DOHH2 (cell line): ENCODE data around the gene CASZ1.

Source experiments
- H3F3A ChIP-seq: fragments of 200-600 bp; sonication (generic), shearing (Covaris generic); 2 replicates; pipeline ENCODE4 v1.6.0; 2016; ENCODE audit warnings: antibody characterized with exemption, mild to moderate bottlenecking; ENCODE audit not compliant: control insufficient read depth, insufficient read depth
- H3K27ac ChIP-seq: fragments of 200-600 bp; sonication (generic); 2 replicates; pipeline ENCODE4 v1.5.1; 2014; ENCODE audit warnings: low read depth, mild to moderate bottlenecking, low read length, moderate library complexity
- H3K27me3 ChIP-seq: fragments of 200-600 bp; sonication (generic); 2 replicates; pipeline ENCODE4 v1.6.1; 2014; ENCODE audit warnings: mild to moderate bottlenecking, low read length, mixed read lengths; ENCODE audit not compliant: control insufficient read depth
- H3K36me3 ChIP-seq: fragments of 200-600 bp; sonication (generic); 2 replicates; pipeline ENCODE4 v1.6.1; 2014; ENCODE audit warnings: mild to moderate bottlenecking, low read length, moderate library complexity, mixed read lengths; ENCODE audit not compliant: control insufficient read depth
- H3K4me1 ChIP-seq: fragments of 200-600 bp; sonication (generic); 2 replicates; pipeline ENCODE4 v1.6.1; 2014; ENCODE audit warnings: mild to moderate bottlenecking, low read length, mixed read lengths; ENCODE audit not compliant: control insufficient read depth
- H3K4me2 ChIP-seq: fragments of 200-600 bp; sonication (generic); 2 replicates; pipeline ENCODE4 v1.6.0; 2014; ENCODE audit warnings: mild to moderate bottlenecking, low read length, moderate library complexity
- H3K4me3 ChIP-seq: fragments of 200-600 bp; sonication (generic); 2 replicates; pipeline ENCODE4 v1.5.1; 2014; ENCODE audit warnings: mild to moderate bottlenecking, low read length, mixed read lengths
- H3K79me2 ChIP-seq: fragments of 200-600 bp; sonication (generic); 2 replicates; pipeline ENCODE4 v1.6.1; 2014; ENCODE audit warnings: mild to moderate bottlenecking, low read length, mixed read lengths; ENCODE audit not compliant: control insufficient read depth
- H3K9me2 ChIP-seq: fragments of 200-600 bp; sonication (generic); replicated peaks from 2 replicates; pipeline ENCODE4 v1.6.1; 2014; ENCODE audit warnings: mild to moderate bottlenecking, low read length, mixed read lengths; ENCODE audit not compliant: control insufficient read depth
- H3K9me3 ChIP-seq: fragments of 200-600 bp; sonication (generic); 2 replicates; pipeline ENCODE4 v1.6.1; 2014; ENCODE audit warnings: antibody characterized with exemption, low read length, mixed read lengths; ENCODE audit not compliant: control insufficient read depth, insufficient read depth
- H4K20me1 ChIP-seq: fragments of 200-600 bp; sonication (generic); 2 replicates; pipeline ENCODE4 v1.6.0; 2014; ENCODE audit warnings: low read depth, mild to moderate bottlenecking, antibody characterized with exemption, low read length, moderate library complexity; ENCODE audit not compliant: control insufficient read depth, insufficient read depth
- CTCF ChIP-seq: fragments of 200-600 bp; sonication (generic); IDR thresholded peaks from one replicate; pipeline ENCODE4 v1.5.1; 2014; ENCODE audit warnings: antibody characterized with exemption, mild to moderate bottlenecking, low read depth, low read length; ENCODE audit not compliant: poor library complexity, severe bottlenecking
- EZH2phosphoT487 ChIP-seq: fragments of 200-600 bp; sonication (generic); IDR thresholded peaks from 2 replicates; pipeline ENCODE4 v1.6.1; 2017; ENCODE audit warnings: borderline replicate concordance, mild to moderate bottlenecking, antibody characterized with exemption, low read length, moderate library complexity, mixed read lengths

CASZ1 gene

DNA sequence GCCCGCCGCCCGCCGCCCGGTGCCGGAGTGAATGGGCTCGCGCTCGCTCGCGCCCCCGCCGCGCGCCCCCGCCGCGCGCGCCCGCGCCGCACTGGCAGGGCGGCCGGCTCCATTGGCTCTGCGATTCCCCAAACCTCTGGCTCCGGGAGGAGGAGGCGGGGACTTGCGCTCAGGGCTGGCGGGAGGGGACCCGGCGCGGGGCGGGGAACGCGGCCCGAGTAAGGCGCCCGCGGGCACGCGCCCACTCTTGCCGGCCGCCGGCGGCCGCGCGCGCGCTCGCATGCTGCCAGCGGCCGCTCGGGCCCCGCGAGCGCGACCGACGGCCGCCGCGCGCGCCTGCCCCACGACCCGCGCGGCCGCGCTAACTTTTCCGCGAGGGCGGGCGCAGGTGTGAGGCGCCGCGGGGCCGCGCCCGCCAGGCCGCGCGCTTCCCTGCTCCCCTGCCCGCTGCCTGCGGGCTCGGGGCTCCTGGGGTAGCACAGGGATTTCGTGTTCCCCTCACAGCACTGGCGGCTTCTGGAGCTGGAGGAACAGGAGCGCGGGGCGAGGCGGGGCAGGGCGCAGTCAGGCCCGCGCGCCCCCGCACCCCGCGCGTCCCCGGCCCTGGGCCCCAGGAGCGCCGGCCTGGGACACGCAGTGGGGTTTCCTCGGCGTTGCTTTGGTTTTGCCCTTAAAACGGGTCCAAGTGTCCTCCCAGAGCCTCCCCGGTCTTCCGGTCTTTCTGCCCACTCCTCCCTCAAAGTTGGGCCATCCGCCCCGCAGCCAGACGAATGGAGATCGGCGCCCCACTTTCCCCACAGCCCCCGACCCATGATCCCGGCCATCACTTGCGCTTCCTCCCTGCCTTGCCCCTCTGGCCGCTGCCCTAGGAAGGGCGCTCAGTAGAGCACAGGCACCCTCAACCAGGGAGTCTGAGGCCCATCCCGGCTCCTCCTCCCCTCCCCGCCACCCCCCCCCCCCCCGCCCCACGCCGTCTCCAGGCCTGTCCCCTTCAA lies 101.5 kb downstream of the CASZ1 start:
- H3K79me2 ChIP-seq, result no peaks in the 10 kb centered on the region
- H4K20me1 ChIP-seq, result no peaks in the 10 kb centered on the region
- H3K4me1 ChIP-seq, result peaks cover 15% of the 10 kb centered on the region
- H3K36me3 ChIP-seq, result no peaks in the 10 kb centered on the region
- peaks cover 7% of the 10 kb centered on the region; the same call in 1 of the 2 replicates for H3F3A ChIP-seq
- H3K27ac ChIP-seq, result no peak overlapping the region
- peak overlapping the region; percentile 43 for H3K4me2 ChIP-seq
- H3K9me3 ChIP-seq, result no peaks in the 10 kb centered on the region
- TF ChIP-seq CTCF, result no peak
- no peak for TF ChIP-seq EZH2phosphoT487
- peak overlapping the region; percentile 46 for H3K4me3 ChIP-seq
- peaks cover 12% of the 10 kb centered on the region for H3K27me3 ChIP-seq
- no peaks in the 10 kb centered on the region for H3K9me2 ChIP-seq

DNA sequence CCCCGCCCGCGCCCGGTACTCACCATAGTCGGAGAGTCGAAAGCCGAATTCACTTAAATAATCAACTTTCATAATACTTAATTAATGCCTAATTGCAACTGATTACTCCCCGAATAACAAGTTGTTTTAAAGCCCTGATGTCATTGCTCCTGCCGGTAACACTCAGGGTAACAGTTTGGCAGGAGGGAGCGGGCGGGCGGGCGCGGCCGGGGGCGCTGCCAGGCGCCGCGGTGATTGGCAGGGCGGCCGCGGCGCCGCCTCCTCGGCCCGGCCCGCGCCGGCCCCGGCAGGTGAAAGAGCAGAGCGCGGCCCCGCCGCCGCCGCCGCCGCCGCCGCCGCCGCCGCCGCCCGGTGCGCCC lies 102.2 kb downstream of the CASZ1 start:
- peak overlapping the region; percentile 68 for H3K4me2 ChIP-seq

GRCh38 chr1:10693497-10694273 lies 102.8 kb downstream of the CASZ1 start:
- Histone ChIP-seq H3K4me3 (peak overlapping the region; percentile 81), H4K20me1 (no peaks in the 10 kb centered on the region), H3K27ac (no peak overlapping the region), H3K9me3 (no peaks in the 10 kb centered on the region), H3F3A (peaks cover 7% of the 10 kb centered on the region; the same call in 1 of the 2 replicates), H3K36me3 (no peaks in the 10 kb centered on the region), H3K4me2 (peak overlapping the region; percentile 68), H3K27me3 (peaks cover 12% of the 10 kb centered on the region), H3K9me2 (no peaks in the 10 kb centered on the region), H3K79me2 (no peaks in the 10 kb centered on the region), H3K4me1 (peaks cover 15% of the 10 kb centered on the region)
- no peak for TF ChIP-seq CTCF
- TF ChIP-seq EZH2phosphoT487, result no peak

More for the DNA sequence above, 102.2 kb downstream of the CASZ1 start:
- Histone ChIP-seq H3K36me3 (no peaks in the 10 kb centered on the region), H3K9me2 (no peaks in the 10 kb centered on the region), H3K9me3 (no peaks in the 10 kb centered on the region), H3K4me3 (peak overlapping the region; percentile 81), H3K27me3 (peaks cover 12% of the 10 kb centered on the region), H3K4me1 (peaks cover 15% of the 10 kb centered on the region), H4K20me1 (no peaks in the 10 kb centered on the region), H3K79me2 (no peaks in the 10 kb centered on the region), H3K27ac (no peak overlapping the region), H3F3A (peaks cover 7% of the 10 kb centered on the region; the same call in 1 of the 2 replicates)
- no peak for TF ChIP-seq CTCF
- TF ChIP-seq EZH2phosphoT487, result no peak
